Measurements from ENCODE around the gene TCTA. TPM values are rescaled to one million over a fixed set of nuclear protein-coding genes. Genes with fewer than 3 reads are reported as not detected.

Gene TCTA
- total RNA-seq, 1 donor from 2014 or later, result 16.7 TPM

DNA sequence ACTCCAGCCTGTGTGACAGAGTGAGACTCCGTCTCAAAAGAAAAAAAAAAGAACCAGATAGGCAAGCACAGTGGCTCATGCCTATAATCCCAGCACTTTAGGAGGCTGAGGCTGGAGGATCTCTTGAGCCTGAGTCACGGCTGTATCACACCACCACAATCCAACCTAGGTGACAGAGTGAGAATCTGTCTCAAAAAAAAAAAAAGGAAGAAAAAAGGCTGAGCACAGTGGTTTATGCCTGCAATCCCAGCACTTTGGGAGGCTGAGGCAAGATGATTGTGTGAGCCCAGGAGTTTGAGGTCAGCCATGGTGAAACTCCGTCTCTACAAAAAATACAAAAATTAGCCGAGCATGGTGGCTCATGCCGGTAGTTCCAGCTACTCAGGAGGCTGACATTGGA lies 22.5 kb downstream of the TCTA start:
- TF ChIP-seq POLR2AphosphoS5 (IDR thresholded peaks at IDR 0.05; ENCODE audit: insufficient read depth in 1 of 2, low read depth in 1 of 2), result no peak
- TF ChIP-seq, protein P1, sequence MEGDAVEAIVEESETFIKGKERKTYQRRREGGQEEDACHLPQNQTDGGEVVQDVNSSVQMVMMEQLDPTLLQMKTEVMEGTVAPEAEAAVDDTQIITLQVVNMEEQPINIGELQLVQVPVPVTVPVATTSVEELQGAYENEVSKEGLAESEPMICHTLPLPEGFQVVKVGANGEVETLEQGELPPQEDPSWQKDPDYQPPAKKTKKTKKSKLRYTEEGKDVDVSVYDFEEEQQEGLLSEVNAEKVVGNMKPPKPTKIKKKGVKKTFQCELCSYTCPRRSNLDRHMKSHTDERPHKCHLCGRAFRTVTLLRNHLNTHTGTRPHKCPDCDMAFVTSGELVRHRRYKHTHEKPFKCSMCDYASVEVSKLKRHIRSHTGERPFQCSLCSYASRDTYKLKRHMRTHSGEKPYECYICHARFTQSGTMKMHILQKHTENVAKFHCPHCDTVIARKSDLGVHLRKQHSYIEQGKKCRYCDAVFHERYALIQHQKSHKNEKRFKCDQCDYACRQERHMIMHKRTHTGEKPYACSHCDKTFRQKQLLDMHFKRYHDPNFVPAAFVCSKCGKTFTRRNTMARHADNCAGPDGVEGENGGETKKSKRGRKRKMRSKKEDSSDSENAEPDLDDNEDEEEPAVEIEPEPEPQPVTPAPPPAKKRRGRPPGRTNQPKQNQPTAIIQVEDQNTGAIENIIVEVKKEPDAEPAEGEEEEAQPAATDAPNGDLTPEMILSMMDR (IDR thresholded peaks at IDR 0.05), result no peak
- no peak for TF ChIP-seq POLR2A (IDR thresholded peaks at IDR 0.05)

DNA sequence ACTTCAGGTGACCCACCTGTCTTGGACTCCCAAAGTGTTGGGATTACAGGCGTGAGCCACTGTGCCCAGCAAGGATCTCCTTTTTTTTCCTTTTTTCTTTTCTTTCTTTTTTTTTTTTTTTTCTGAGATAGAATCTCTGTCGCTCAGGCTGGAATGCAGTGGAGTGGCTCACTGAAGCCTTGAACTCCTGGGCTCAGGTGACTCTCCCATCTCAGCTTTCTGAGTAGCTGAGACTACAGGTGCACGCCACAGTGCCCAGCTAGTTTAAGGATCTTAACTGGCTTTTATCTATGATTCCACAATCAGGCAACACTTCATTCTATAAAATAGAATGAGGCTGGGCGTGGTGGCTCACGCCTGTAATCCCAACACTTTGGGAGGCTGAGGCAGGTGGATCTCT lies 33.2 kb downstream of the TCTA start:
- H3K27me3 ChIP-seq, result no peaks in the 10 kb centered on the region
- no peak overlapping the region for H3K4me3 ChIP-seq
- DNase-seq (ENCODE audit: extremely low spot score in 2 of 2), result no peak
- peaks cover 10% of the 10 kb centered on the region for H3K4me1 ChIP-seq
- intact Hi-C loops (cut with DNase I), result loop anchor here (5.0 kb wide), 1 partner anchor 273 kb away; the partner anchor contains the start of gene KLHDC8B
- H3K36me3 ChIP-seq, result no peaks in the 10 kb centered on the region
- no peak for TF ChIP-seq POLR2AphosphoS5 (IDR thresholded peaks at IDR 0.05; ENCODE audit: insufficient read depth in 1 of 2, low read depth in 1 of 2)
- TF ChIP-seq, protein P1 (IDR thresholded peaks at IDR 0.05), result no peak
- no peak for TF ChIP-seq POLR2A (IDR thresholded peaks at IDR 0.05)
- H3K9me3 ChIP-seq, result no peaks in the 10 kb centered on the region
- no peak overlapping the region for H3K27ac ChIP-seq

More for the DNA sequence above, 22.5 kb downstream of the TCTA start:
- no peaks in the 10 kb centered on the region for H3K9me3 ChIP-seq
- no peaks in the 10 kb centered on the region for H3K27me3 ChIP-seq
- no peak overlapping the region for H3K27ac ChIP-seq
- intact Hi-C loops (cut with DNase I), result no loop called here
- DNase-seq (ENCODE audit: extremely low spot score in 2 of 2), result no peak
- H3K4me1 ChIP-seq, result no peaks in the 10 kb centered on the region
- H3K4me3 ChIP-seq, result no peak overlapping the region
- no peaks in the 10 kb centered on the region for H3K36me3 ChIP-seq

DNA sequence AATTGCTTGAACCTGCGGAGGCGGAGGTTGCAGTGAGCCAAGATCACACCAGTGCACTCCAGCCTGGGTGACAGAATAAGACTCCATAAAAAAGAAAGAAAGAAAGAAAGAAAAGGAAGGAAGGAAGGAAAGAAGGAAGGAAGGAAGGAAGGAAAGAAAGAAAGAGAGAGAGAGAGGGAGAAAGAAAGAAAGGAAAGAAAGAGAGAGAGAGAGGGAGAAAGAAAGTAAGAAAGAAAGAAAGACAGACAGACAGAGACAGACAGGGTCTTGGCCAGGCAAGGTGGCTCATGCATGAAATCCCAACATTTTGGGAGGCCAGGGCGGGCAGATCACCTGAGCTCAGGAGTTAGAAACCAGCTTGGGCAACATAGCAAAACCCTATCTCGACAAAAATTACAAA lies 41.4 kb downstream of the TCTA start:
- no peaks in the 10 kb centered on the region for H3K27me3 ChIP-seq
- H3K4me1 ChIP-seq, result no peaks in the 10 kb centered on the region
- TF ChIP-seq, protein P1 (IDR thresholded peaks at IDR 0.05), result no peak
- TF ChIP-seq POLR2AphosphoS5 (IDR thresholded peaks at IDR 0.05; ENCODE audit: insufficient read depth in 1 of 2, low read depth in 1 of 2) (no peak), POLR2A (IDR thresholded peaks at IDR 0.05) (no peak)
- no peaks in the 10 kb centered on the region for H3K9me3 ChIP-seq
- no peak for DNase-seq (ENCODE audit: extremely low spot score in 2 of 2)
- no peak overlapping the region for H3K4me3 ChIP-seq
- no peaks in the 10 kb centered on the region for H3K36me3 ChIP-seq
- H3K27ac ChIP-seq, result no peak overlapping the region
- intact Hi-C loops (cut with DNase I), result no loop called here

DNA sequence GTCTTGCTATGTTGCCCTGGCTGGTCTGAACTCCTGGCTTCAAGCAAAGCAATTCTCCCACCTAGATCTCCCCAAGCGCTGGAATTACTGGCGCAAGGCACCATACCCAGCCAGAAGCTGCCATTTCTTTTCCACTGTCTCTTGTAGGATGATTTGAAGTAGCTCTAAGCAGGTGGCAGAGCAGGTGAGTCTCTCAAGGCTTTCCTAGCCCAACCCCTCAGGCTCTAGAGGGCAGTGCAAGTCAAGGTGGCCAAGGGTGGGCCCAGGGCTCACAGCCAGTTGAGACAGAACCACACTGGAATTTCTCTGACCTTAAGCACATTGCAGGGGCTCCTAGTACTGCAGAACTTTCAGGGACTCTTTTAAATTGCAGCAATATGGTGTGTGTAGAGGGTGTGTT lies 42.2 kb downstream of the TCTA start:
- DNase-seq (ENCODE audit: extremely low spot score in 2 of 2), result no peak
- no peaks in the 10 kb centered on the region for H3K4me1 ChIP-seq
- intact Hi-C loops (cut with DNase I), result no loop called here
- H3K9me3 ChIP-seq, result no peaks in the 10 kb centered on the region
- H3K27me3 ChIP-seq, result no peaks in the 10 kb centered on the region
- TF ChIP-seq POLR2A (IDR thresholded peaks at IDR 0.05) (no peak), POLR2AphosphoS5 (IDR thresholded peaks at IDR 0.05; ENCODE audit: insufficient read depth in 1 of 2, low read depth in 1 of 2) (no peak)
- TF ChIP-seq, protein P1 (IDR thresholded peaks at IDR 0.05), result no peak
- H3K4me3 ChIP-seq, result no peak overlapping the region
- H3K27ac ChIP-seq, result no peak overlapping the region
- H3K36me3 ChIP-seq, result no peaks in the 10 kb centered on the region

DNA sequence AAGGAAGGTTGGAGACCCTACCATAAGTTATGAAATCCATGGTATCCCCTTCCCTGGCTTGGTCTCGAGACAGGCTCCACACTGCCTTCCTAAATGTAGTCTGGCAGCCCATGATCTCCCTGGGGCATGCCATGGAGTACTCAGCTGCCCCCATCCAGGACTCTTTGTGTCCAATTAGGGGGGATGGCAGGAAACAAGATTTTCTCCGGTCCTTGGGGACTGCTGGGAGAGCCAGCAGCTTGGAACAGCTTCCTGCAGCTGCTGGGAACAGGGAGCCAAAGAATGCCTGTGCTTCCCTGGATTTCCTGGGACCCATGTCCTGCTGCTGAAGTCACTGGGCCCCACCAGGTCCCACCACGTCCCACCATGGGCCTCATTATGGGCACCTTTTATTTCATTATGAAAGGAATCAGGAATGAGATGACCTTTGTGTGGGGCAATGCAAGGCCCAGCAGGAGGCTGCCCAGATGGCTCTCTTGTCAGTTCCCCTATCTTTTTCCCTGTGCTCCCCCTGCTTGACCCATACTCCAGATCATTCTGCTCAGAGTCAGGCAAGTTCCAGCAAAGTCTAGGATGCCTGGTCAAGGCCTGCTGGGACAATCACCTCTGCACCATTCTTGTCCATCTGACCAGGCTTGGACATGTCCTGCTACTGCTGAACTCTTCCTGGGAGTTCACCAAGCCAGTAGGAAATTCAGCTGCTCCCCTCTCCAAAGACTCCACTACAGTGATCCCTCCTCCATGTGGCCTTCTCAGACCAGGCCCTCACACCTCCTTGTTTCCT lies 42.9 kb downstream of the TCTA start:
- H3K27ac ChIP-seq, result no peak overlapping the region
- intact Hi-C loops (cut with DNase I), result no loop called here

More for the DNA sequence above, 42.9 kb downstream of the TCTA start:
- no peak overlapping the region for H3K4me3 ChIP-seq
- no peaks in the 10 kb centered on the region for H3K9me3 ChIP-seq
- DNase-seq (ENCODE audit: extremely low spot score in 2 of 2), result no peak
- no peaks in the 10 kb centered on the region for H3K27me3 ChIP-seq
- TF ChIP-seq, protein P1 (IDR thresholded peaks at IDR 0.05), result no peak
- H3K36me3 ChIP-seq, result no peaks in the 10 kb centered on the region
- no peaks in the 10 kb centered on the region for H3K4me1 ChIP-seq
